GM12865 (cell line): ENCODE results near the gene CCDC87.
"Not testable (repeated sequence)": the region's sequence is repeated elsewhere in the genome, so short reads cannot be mapped to it uniquely, and the experiment has no call there.

Experiments
- DNase-seq: peaks from one replicate; pipeline ENCODE4 v3.0.0; 2010; ENCODE audit warnings: low read depth
- H3K4me3 ChIP-seq: 2 replicates; pipeline ENCODE4 v1.5.1; 2011; ENCODE audit warnings: mild to moderate bottlenecking, low read depth, low read length, control low read depth
- TF ChIP-seq, protein P1 (sequence below): IDR thresholded peaks from 2 replicates; pipeline ENCODE4 v1.5.1; 2011; ENCODE audit warnings: low read length, control low read depth, low read depth, inconsistent platforms; ENCODE audit not compliant: insufficient read depth; ENCODE audit errors: missing control alignments

CCDC87 gene

DNA sequence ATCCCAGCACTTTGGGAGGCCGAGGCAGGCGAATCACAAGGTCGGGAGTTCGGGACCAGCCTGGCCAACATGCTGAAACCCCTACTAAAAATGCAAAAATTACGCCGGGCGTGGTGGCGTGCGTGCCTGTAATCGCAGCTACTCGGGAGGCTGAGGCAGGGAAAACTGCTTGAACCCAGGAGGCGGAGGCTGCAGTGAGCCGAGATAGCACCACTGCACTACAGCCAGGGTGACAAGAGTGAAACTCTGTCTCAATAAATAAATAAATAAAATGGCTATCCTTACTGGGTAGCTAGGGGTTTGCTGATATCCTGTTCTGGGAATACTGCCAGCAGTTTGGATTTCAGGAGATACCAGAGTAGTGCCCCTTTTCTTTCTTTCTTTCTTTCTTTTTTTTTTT lies 21.2 kb upstream of the CCDC87 start:
- TF ChIP-seq, protein P1, sequence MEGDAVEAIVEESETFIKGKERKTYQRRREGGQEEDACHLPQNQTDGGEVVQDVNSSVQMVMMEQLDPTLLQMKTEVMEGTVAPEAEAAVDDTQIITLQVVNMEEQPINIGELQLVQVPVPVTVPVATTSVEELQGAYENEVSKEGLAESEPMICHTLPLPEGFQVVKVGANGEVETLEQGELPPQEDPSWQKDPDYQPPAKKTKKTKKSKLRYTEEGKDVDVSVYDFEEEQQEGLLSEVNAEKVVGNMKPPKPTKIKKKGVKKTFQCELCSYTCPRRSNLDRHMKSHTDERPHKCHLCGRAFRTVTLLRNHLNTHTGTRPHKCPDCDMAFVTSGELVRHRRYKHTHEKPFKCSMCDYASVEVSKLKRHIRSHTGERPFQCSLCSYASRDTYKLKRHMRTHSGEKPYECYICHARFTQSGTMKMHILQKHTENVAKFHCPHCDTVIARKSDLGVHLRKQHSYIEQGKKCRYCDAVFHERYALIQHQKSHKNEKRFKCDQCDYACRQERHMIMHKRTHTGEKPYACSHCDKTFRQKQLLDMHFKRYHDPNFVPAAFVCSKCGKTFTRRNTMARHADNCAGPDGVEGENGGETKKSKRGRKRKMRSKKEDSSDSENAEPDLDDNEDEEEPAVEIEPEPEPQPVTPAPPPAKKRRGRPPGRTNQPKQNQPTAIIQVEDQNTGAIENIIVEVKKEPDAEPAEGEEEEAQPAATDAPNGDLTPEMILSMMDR = no peak

DNA sequence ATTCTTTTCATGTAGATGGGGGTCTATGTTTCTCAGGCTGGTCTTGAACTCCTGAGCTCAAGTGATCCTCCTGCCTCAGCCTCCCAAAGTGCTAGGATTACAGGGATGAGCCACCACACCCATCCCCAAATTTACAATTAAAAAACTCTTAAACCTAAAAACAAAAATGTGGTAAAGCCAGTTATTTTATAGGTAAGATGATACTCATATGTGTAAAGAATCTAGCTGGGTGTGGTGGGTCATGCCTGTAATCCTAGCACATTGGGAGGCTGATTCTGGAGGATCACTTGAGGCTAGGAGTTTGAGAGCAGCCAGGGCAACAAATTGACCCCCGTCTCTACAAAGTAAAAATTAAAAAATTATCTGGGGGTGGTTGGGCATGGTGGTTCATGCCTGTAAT lies 19.6 kb upstream of the CCDC87 start:
- DNase-seq = no peak
- TF ChIP-seq, protein P1 = no peak
- H3K4me3 ChIP-seq = no peak overlapping the region

More for the DNA sequence above, 21.2 kb upstream of the CCDC87 start:
- H3K4me3 ChIP-seq = no peak overlapping the region
- DNase-seq = no peak

DNA sequence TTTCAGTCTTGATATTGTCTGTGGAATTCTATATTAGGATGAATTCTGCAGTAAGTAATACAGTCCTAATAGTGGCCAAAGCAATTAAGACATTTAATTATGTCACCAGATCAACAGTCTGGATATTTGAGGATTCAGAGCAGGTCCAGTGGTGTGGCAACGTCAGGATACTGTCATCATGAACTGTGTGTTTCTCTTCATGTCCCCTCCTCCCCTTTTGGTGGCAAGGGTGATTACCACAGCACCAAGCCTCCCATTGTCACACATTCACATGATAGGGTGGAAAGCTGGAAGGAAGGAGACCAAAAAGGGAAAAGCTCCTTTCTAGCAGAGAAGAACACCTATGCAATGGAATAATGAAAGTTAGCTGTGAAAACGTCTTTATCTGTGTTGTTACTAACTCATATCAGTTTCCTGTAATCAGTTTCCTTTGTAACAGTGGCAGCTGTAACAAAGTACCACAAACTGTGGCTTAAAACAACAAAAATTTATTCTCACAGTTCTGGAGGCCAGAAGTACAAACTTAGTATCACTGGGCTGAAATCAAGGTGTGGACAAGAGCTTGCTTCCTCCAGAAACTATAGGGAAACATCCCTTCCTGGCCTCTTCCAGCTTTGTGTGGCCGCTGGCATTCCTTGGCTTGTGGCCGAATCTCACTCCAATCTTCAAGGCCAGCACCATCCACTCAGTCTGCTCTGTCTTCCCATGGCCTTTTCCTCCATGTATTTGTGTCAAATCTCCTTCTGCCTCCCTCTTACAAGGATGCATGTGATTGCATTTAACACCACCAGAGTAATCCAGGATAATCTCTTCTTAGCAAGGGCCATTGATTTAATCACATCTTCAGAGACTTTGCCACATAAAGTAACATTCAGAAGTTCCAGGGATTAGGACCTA lies 17.1 kb upstream of the CCDC87 start:
- no peak overlapping the region for H3K4me3 ChIP-seq
- TF ChIP-seq, protein P1 = no peak
- DNase-seq = no peak

DNA sequence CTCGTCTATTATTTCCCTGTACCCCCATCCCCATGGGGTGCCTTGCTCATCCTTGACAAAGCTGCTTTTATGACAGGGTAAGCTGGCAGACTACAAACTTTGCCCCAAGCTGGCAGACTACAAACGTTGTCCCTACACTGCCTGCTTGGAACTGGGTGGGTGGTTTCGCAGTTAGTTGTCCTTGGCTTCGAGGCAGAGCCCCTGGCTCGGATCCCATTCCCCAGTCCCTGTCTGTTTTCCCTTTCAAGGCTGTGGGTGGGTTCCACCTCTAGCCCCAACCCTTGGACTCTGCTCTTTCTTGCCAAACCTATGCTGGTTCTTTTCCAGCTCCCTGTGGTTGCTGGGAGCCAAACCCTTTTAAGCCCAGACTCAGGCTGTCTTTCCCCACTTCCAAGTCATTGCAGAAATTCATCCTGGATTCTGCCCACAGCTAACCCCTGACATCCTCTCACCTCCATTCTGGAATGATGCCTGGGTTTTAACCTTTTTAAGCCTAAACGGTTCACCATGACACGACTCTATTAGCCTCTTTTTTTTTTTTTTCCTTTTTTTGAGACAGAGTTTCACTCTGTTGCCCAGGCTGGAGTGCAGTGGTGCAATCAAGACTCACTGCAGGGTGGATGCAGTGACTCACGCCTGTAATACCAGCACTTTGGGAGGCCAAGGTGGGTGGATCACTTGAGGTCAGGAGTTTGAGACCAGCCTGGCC lies 14.4 kb upstream of the CCDC87 start:
- TF ChIP-seq, protein P1 = no peak
- DNase-seq = no peak
- no peak overlapping the region for H3K4me3 ChIP-seq

DNA sequence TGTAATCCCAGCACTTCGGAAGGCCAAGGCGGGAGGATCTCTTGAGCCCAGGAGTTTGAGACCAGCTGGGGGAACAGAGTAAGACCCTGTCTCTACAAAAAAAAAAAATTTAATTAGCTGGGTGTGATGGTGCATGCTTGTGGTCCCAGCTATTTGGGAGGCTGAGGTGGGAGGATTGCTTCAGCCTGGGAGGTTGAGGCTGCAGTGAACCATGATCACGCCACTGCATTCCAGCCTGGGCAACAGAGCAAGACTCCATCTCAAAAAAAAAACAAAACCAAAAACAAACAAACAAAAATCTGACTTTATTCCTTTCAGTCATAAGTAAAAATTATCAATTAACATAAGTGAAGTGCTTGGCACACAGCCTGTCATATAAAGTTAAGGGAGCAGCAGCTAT lies 13.7 kb upstream of the CCDC87 start:
- DNase-seq = not testable (repeated sequence)

DNA sequence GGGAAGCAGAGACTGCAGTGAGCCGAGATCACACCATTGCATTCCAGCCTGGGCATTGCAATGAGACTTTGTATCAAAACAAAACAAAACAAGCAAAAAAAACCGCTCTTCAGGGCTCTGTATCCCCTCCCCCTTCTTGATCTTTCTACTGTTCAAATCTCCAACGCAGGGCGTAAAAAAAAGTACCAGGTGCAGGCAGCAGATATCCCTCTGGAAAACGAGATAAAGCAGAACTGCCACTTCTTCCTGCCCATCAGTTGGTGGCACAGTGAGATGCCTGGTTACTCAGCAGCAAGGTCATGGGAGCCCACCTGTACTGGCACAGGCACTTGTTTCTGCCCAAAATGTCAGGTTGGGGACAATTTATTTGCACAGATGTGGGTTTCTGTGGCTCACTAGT lies 11.3 kb upstream of the CCDC87 start:
- H3K4me3 ChIP-seq = no peak overlapping the region
- DNase-seq = no peak

More for the DNA sequence above, 13.7 kb upstream of the CCDC87 start:
- H3K4me3 ChIP-seq = not testable (repeated sequence)

DNA sequence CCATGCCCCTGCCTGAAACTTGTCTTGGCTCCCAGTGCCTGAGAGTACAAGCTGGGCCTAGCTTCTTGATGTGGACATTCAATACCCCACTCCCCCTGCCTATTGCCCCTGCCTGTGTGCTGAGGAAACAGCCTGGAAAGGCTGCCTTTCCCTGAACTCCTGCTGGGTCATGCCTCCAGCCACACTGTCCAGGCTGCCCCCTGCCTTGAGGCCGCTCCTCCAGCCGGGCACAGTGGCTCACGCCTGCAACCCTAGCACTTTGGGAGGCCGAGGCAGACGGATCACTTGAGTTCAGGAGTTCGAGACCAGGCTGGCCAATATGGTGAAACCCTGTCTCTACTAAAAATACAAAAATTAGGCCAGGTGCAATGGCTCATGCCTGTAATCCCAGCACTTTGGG lies 10.2 kb upstream of the CCDC87 start:
- no peak overlapping the region for H3K4me3 ChIP-seq
- TF ChIP-seq, protein P1 = no peak
- DNase-seq = no peak

More for the DNA sequence above, 11.3 kb upstream of the CCDC87 start:
- TF ChIP-seq, protein P1 = no peak
